Activated CD8-positive, alpha-beta memory T cell treated with anti-CD3 and anti-CD28 coated beads for 36 hours (primary cell): ENCODE measurements around the gene RTN4R. TPM values are rescaled to one million over a fixed set of nuclear protein-coding genes. Genes with fewer than 3 reads are reported as not detected.

Experiments used
- CTCF ChIA-PET: fragments of 350-600 bp; sonication (Branson Sonifier 250); formaldehyde crosslinking; loops from one replicate; lab custom pipeline; 2021; ENCODE audit warnings: antibody characterized with exemption; lab: Charles Lee
- POLR2A ChIA-PET: fragments of 350-600 bp; sonication (Branson Sonifier 250); formaldehyde crosslinking; loops from one replicate; lab custom pipeline; 2021; ENCODE audit warnings: antibody characterized with exemption; lab: Charles Lee
- total RNA-seq, 2 experiments: library from RNA; stranded (reverse); gene quantifications; one replicate each; pipeline ENCODE4 v1.2.3, GENCODE V29; 2021

Gene RTN4R
- total RNA-seq, 2 experiments from 2014 or later = 2.3 to 2.4 TPM

DNA sequence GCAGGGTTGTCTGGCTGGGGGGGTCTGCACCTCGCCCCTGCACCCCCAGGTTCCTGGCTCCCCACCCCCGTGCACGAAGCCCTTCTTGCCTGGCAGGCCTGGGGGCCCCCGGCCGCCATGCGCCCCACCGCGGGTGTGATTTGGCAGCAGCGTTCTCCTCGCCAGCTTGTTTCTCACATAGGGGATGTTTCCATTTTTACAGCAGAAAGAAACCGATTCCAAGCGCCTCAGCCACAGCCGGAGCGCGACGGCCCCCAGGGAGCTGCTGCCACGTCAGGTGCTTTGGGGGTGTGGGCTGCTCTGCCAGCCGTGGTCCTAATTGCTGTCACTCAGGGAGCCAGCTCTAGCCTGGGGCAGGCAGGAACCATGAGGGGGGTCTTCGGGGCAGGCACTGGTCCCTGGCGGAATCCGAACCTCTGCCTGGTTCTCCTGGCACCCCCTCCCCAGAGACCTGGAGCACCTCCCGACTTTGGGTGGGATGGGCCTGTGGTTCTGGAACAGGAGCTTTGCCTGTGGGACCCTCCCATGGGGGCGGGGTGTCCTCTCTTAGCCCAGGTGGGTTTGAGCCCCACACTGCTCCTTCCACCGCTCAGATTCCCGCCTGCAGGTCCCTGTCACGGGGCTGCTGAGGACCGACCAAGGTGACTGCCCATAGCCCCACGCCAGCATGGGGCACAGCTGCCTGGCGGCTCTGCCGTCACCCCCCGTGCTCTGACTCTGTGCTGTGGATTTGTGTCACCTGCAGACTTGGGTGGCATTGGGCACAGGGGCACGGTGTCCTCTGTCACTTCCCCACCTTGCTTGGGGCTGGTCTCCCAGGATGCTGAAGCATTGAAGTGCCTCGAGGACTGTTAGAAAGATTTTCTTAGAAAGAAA, 54.0 kb downstream of the RTN4R start:
- ChIA-PET CTCF (no interaction called here), POLR2A (no interaction called here)

DNA sequence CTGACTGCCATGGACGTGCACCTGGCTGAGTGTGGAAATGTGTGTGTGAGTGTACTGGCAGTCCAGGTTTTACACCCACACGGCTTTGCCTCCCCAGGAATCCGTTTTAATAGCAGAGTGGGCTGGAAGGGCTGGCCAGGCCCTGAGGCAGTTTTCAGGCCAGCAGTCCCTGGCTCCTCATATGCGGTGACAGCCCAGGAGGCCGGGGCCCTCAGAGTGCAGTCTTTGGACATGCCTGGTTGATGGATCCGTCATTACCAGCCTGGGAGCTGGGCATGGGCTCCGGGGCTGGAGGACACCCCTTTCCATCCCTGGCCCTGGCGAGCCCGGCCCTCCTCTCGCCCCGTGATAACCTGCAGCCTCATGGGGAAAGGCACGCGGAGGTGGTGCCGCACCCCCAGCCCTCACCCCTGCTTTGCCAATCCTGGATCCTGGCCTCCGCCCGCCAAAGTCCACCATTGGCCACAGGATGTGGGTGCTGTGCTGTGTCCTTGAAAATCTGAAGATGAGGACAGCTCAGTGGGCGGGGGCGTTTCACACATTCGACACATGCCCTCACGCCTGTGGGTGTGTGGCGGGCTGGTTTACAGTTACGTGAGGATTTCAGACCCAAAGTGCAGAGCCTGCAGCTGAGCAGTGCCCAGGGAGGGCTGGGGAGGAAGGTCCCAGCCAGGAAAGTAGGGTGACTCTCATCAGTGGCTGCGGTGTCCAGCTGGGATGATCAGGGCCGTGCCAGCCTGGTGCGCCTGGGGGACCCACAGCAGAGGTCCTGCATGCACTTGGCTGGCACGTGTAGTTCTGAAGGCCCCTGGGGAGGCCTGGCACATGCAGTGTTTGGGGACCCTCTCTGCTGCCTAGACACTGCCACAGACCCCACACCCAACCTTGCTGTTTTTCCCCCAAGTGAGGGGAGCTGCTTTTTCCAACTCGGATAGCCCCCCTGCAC, 55.1 kb downstream of the RTN4R start:
- CTCF ChIA-PET = no interaction called here

DNA sequence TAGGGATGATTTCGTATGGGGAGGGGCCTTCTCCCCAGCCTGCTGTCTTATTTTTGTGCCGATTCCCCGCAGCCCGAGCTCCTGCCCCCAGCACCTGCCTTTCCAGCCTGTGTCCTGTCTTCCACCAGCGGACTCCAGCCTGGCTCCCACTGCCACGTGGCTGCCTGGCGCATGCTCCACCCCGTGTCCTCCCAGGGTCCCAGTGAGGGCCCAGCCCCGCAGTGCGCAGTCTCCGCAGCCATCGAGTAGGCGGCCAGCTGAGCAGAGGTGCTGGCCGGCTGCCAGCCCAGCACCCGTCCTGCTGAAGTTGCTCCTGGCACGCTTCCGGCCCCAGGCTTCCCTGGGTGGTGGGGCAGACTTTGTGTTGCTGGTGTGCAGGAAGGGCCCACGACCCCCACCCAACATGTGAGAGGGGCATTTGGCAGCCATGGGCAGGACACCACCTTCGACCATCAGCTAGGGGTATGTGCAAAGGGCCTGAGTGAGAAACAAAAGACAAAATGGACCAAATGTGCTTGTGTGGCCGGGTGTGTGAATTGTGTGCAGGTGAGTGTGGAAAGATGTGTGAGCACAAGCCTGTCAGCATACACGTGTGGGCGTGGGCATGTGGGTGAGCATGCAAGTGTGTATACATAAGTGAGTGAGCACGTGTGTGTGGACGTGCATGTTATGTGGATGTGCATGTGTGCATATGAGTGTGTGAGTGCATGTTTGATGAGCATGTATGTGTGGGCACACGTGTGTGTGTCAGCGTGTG, 55.9 kb downstream of the RTN4R start:
- ChIA-PET POLR2A (interaction anchor here (0.6 kb wide), 1 partner anchor 95 kb away, joined by 3 read pairs; the partner anchor contains the start of gene TRMT2A), CTCF (no interaction called here)

More for the DNA sequence above, 55.1 kb downstream of the RTN4R start:
- POLR2A ChIA-PET = no interaction called here

DNA sequence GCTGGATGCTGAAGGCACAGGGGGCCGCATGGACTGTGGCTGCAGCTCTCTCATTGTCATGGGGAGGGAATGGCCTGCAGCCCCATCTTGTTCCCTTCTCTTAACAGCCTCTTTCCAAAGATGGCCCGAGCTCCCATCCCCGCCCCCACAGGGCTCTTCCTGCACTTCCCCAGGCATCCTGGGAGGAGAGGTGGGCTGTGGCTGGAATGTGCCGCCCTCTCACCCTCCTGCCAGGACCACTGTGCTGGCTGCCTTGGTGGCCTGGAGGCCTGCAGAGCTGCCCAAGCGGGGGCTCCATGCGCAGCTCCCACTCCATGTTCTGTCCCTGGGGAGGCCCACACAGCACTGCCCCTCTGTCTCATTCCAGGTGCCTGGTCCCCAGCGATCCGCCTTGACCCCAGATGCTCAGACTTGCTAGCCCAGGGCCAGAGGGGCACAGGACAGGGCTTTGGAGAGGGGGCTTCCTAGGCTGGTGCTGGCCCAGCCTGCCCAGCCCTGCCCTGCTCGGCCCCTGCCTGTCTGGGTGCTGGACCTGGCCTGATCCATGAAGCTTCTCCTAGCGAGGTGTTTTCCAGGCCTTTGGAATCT, 56.6 kb downstream of the RTN4R start:
- ChIA-PET CTCF (no interaction called here), POLR2A (interaction anchor here (0.6 kb wide), 1 partner anchor 94 kb away, joined by 3 read pairs; the partner anchor contains the start of gene TRMT2A)

DNA sequence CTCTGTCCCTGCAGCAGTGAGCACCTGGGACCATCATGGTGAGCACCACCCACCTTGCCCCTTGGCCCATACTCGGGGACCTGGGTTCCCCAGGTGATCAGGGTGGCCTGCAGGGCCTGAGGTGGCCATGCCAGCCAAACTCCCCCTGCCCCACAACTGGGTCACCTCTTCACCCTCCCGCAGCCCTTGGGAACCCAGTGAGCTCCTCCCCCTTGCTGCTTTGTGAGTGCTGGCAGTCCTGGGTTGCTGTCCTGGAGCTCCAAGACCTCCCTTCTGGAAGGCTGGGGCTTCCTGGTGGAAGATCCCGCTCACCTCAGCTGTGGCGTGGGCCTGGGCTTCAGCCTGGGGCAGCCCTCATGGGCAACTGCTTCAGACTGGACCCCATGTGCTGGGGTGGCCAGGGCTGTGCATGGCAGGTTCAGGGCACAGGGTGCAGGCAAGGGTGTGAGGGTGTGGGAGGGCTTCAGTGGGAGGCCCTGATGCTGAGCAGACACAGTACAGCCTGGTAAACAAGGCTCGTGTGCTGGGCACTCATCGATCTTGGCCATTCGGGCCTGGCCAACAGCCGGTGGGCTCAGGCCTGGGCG, 57.6 kb downstream of the RTN4R start:
- POLR2A ChIA-PET = no interaction called here
- CTCF ChIA-PET = interaction anchor here (1.5 kb wide), 1 partner anchor 27 kb away, joined by 7 read pairs; no protein-coding TSS in a partner anchor

DNA sequence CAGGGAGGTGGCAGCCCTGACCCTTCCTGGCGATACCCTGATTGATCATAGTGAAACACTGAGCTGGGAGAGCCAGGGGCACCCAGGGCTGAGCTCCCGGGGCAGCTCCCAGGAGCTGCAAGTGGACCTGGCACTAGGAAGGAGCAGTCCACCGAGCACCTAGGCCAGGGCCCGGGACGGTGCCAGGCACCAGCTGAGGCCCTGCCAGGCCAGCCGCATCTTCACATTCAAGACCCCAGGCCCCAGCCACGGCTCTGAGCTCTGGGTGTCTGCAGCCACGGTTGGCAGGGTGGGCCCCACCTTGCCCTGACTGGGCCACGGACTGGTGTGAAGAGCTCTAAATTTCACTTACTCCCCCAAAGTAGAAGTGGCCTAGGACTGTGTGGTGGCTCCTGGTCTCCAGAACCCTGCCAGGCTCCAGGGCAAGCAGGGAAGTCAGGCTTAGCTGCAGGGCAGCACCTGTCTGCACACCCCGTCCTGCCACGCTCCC, 58.3 kb downstream of the RTN4R start:
- POLR2A ChIA-PET = no interaction called here
- CTCF ChIA-PET = interaction anchor here (1.5 kb wide), 1 partner anchor 28 kb away, joined by 7 read pairs; no protein-coding TSS in a partner anchor

DNA sequence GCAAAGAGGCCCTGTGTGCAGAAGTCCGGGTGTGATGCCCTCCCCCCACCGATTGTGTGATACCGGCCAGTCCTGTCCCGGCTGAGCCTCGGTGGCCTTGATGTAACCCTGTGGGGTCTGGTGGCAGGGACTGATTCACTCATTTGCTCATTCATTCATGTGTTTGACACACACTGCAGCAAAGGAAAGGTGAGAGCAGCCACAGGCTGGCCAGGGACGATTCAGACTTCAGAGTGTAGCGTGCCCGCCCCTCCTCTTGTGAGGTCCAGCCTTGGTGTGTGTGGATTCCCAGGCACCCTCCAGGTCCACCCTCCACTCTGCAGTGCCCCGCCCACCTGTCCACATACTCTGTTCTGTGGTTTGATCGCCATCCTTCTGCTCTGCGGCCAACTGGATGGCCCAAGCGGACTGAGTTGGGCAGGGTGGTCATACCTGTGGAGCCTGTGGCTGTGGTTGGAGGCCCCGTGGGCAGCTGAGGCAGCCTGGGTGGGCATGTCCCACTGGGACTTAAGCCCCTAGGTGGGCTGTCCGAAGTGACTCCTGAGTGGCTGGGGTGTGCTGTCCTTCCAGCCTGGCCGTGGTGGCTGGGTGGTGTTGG, 59.3 kb downstream of the RTN4R start:
- ChIA-PET POLR2A (no interaction called here), CTCF (interaction anchor here (1.5 kb wide), 1 partner anchor 30 kb away, joined by 4 read pairs; no protein-coding TSS in a partner anchor)

DNA sequence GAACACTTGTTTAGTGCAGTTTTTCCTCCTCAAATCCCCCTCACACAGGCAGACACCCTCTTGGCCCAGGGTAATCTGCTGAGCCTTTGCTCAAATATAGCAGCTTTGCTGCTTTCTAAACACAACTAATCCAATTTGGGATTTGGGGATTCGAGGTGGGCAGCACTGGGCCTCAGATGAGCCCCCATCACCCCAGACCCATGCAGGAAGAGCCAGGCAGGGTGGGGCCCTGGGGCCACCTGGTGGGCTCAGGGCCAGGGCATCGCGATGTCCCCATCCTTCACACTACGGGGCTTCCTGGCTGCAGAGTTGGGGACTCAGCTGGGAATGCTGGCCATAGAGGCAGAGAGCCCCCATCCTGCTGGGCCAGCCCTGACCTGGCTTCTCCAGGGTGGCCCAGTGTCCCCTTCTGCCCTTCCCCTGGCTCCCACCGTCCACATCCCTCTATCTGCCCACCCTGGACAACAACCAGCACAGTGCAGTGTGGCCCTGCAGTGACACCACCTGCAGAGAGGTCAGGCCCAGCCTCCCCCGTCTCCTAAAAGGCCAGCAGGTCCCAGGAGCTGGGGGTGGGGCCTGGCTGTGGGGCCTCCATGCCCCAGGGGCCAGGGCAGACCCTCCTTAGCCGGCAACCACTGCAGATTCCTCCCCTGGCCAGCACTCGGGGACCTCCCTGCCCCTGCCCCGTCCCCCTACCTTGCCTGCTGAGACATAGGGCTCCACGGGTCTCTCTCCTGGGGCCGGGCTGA, 60.7 kb downstream of the RTN4R start:
- ChIA-PET POLR2A (interaction anchor here (0.5 kb wide), 1 partner anchor 128 kb away, joined by 3 read pairs; no protein-coding TSS in a partner anchor), CTCF (interaction anchor here (0.9 to 1.5 kb wide), 2 partner anchors 31 to 50 kb away, joined by 4 read pairs; no protein-coding TSS in a partner anchor)

DNA sequence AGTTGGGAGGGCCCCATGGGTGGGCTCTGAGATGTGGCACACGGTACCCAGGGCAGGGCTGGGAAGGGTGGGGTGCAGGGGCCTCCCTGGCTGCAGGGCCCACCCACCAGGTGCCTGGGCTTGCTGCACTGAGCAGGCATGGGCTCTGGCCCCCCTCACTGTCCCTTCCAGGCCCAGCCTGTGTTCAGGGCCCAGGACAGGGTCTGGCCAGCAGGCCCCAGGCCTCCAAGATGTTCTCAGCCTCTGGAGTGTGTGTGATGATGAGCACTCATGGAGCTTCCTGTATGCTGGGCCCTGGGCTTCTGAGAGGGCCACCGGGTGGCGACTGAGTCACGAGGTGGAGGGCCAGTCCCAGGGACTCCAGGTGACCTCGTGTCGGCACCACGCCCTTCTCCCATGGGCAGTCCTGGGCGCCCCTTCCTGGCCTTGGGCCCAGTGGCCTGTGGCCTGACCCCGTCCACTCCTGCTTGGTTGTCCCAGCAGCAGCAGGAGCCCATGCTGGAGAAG, 61.4 kb downstream of the RTN4R start:
- CTCF ChIA-PET = no interaction called here
- POLR2A ChIA-PET = no interaction called here

DNA sequence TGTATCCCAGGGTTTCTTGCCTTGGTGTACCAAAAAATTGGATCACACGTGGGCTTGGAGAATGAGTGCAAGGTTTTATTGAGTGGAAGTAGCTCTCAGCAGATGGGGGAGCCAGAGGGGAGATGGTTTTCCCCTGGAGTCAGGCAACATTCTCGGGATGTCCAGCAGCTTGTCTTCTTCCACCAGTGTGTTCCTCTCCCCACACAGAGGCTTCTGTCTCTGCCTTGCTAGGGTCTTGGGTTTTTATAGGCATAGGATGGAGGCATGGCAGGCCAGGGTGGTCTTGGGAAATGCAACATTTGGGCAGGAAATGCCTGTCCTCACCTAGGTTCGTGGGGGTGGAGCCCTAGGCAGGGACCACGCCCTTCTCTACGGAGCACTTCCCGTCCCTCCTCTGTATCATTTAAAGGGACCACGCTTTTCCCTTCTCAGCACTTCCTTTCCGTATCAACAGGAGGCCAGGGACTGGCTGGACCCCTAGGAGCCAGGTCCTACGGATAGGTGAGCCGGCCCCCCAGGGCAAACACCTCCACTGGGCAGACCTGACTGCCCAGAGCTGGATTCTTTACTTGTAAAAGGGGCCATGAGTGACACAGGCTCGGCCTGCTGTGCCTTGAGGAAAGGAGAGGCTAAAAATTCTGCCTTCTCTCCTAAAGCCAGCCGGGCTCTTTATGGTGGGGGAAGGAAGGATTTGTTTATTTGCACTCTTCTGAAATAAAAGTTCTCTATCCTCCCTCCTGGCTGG, 62.0 kb downstream of the RTN4R start:
- POLR2A ChIA-PET = no interaction called here
- CTCF ChIA-PET = interaction anchor here (0.6 kb wide), 1 partner anchor 337 kb away, joined by 5 read pairs; no protein-coding TSS in a partner anchor

DNA sequence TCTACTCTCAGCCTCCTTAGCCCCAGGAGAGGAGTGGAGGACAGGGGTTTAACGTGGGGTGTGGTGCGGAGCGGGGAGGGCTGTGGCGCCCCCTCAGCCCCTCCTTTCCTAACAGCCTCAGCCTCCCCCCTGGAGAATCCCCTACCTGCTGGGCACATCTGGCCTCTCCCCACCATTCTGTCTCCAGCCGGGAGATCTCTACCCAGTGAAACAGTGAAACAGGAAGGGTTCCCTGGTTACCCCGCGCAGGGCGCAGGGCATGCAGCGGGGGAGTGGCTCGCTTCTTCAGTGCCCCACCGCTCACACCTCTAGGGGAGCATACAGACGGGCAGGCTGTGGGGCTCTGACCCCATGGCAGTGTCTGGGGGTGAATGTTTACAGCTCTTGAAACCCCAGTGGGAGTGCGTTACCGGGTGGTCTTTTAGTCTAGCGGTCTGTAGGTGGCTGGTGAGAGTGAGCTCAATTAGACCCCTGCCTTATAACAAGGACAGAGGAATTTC, 62.6 kb downstream of the RTN4R start:
- POLR2A ChIA-PET = no interaction called here
- CTCF ChIA-PET = no interaction called here

DNA sequence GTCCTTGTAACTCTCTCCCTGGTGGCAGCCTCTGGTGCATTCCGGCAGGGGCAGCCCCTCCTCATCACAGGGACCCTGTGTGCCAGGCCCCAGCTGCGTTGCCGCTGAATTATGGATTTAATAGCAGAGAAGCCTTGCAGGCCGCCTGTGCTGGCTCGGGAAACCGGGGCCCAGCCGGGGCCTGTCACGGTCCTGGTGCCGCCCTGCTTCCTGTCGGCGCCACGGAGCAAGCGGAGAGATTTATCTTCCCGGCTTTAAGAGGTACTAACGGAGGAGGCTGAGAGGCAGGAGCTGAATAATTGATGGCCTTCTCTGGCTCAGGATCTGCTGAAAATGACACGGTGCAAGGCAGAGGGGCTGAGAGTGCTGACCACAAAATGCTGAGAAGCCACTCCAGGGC, 63.3 kb downstream of the RTN4R start:
- ChIA-PET POLR2A (no interaction called here), CTCF (no interaction called here)

DNA sequence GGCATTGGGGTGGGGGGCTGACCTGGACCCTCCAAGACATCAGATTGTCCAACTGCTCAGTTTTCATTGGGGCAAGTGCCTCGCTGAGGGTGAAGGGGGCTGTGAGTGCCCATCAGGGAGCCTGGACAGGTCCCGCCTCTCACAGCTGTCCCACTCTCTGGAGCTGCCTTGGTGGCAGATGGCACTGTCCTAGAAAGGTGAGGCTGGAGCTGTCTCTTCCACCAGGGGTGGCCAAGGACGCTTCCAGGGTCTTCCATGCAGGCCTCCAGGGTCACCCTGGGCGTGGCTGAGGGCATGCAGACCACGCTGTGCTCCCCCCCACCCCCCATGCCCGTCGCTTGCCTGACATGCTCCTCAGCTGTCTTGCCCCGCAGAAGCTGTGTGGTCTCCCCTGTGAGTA, 63.8 kb downstream of the RTN4R start:
- CTCF ChIA-PET = no interaction called here
- POLR2A ChIA-PET = no interaction called here

DNA sequence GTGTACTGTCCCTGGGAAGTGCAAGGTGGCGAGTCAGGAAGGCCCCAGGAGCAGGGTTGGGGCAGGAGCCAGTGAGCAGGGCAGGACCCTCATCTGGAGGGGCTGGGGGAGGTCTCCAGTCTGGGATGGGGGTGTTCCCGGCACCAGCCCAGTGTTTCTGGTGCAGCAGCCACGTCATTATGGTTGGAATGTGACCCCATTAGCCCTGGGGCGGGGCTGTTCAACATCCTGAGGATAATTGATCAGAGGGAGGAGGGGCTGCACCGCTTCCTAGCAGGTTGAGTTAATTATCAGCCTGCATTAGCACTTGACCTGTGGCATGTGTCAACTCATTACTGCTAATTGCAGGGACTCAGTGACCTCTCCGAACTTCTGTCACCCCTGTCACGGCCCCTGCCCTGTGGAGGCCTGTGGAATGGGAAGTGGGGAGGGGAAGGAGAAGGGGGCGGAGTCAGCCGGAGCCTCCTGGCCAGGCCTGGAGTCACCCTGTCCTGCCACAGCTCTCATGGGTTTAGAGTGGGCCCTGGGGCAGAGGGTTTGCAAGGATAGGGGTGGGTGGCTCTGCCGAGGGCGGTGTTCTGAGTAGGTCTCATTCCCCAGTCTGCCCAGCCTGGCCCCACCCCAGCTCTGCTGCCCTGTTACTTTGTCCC, 64.4 kb downstream of the RTN4R start:
- ChIA-PET CTCF (no interaction called here), POLR2A (no interaction called here)

DNA sequence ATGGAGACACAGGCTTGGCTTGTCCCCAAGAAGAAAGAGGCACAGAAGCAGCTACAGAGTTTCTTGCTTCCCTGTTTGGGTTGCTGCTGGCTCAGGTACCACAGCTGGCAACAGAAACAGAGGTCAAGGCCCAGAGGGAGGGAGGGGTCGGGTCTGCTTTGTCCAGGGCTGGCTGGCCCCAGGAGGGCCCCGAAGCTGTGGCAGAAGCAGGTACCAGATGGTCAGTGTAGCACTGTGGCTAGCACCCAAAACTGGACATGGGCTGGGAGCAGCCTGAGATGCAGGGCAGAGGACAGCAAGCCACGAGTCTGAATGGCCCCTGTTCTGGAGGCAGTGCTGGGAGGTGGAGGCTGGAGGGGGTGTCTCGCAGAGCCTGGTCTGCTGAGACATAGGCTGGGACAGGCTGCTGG, 65.0 kb downstream of the RTN4R start:
- ChIA-PET POLR2A (no interaction called here), CTCF (no interaction called here)
